Measurements from ENCODE around the gene KRT78.
"Not testable (repeated sequence)": the region's sequence is repeated elsewhere in the genome, so short reads cannot be mapped to it uniquely, and the experiment has no call there.

KRT78 gene

GRCh38 chr12:52802442-52802841, 46.4 kb downstream of the KRT78 start:
- H3K4me3 Mint-ChIP-seq: no peak overlapping the region
- H3K4me1 Mint-ChIP-seq: no peaks in the 10 kb centered on the region
- no peaks in the 10 kb centered on the region for H3K9me3 Mint-ChIP-seq
- H3K27me3 Mint-ChIP-seq: no peaks in the 10 kb centered on the region
- no peaks in the 10 kb centered on the region for H3K36me3 Mint-ChIP-seq
- H3K27ac Mint-ChIP-seq: no peak overlapping the region

GRCh38 chr12:52801773-52802172, 47.0 kb downstream of the KRT78 start:
- Mint-ChIP-seq H3K27ac (no peak overlapping the region), H3K27me3 (no peaks in the 10 kb centered on the region), H3K9me3 (no peaks in the 10 kb centered on the region), H3K4me1 (no peaks in the 10 kb centered on the region), H3K4me3 (no peak overlapping the region), H3K36me3 (no peaks in the 10 kb centered on the region)

GRCh38 chr12:52800259-52800917, 48.4 kb downstream of the KRT78 start:
- Mint-ChIP-seq H3K4me1 (no peaks in the 10 kb centered on the region), H3K36me3 (no peaks in the 10 kb centered on the region), H3K4me3 (no peak overlapping the region), H3K9me3 (no peaks in the 10 kb centered on the region), H3K27ac (no peak overlapping the region), H3K27me3 (no peaks in the 10 kb centered on the region)

GRCh38 chr12:52799505-52800211, 49.1 kb downstream of the KRT78 start:
- Mint-ChIP-seq H3K36me3 (no peaks in the 10 kb centered on the region), H3K27me3 (no peaks in the 10 kb centered on the region), H3K4me3 (no peak overlapping the region), H3K4me1 (peaks cover under 1% of the 10 kb centered on the region), H3K27ac (peak overlapping the region; percentile 15), H3K9me3 (no peaks in the 10 kb centered on the region)

GRCh38 chr12:52798671-52799504, 49.9 kb downstream of the KRT78 start:
- Mint-ChIP-seq H3K27me3 (no peaks in the 10 kb centered on the region), H3K36me3 (no peaks in the 10 kb centered on the region), H3K4me1 (peaks cover 8% of the 10 kb centered on the region), H3K27ac (no peak overlapping the region), H3K4me3 (no peak overlapping the region), H3K9me3 (no peaks in the 10 kb centered on the region)

GRCh38 chr12:52798003-52798670, 50.7 kb downstream of the KRT78 start:
- Mint-ChIP-seq H3K4me1 (peaks cover 8% of the 10 kb centered on the region), H3K27me3 (no peaks in the 10 kb centered on the region)

GRCh38 chr12:52797529-52797894, 51.3 kb downstream of the KRT78 start:
- Mint-ChIP-seq H3K36me3 (no peaks in the 10 kb centered on the region), H3K4me1 (peaks cover 11% of the 10 kb centered on the region), H3K27ac (no peak overlapping the region), H3K27me3 (no peaks in the 10 kb centered on the region), H3K9me3 (no peaks in the 10 kb centered on the region), H3K4me3 (no peak overlapping the region)

More at GRCh38 chr12:52798003-52798670, 50.7 kb downstream of the KRT78 start:
- no peak overlapping the region for H3K4me3 Mint-ChIP-seq
- H3K9me3 Mint-ChIP-seq: no peaks in the 10 kb centered on the region
- no peak overlapping the region for H3K27ac Mint-ChIP-seq
- H3K36me3 Mint-ChIP-seq: no peaks in the 10 kb centered on the region

- no peaks in the 10 kb centered on the region for H3K9me3 Mint-ChIP-seq
- no peak overlapping the region for H3K27ac Mint-ChIP-seq
Observed at GRCh38 chr12:52796839-52797528, 51.8 kb downstream of the KRT78 start.

GRCh38 chr12:52796429-52796794, 52.4 kb downstream of the KRT78 start:
- no peak overlapping the region for H3K4me3 Mint-ChIP-seq
- peaks cover 2% of the 10 kb centered on the region for H3K36me3 Mint-ChIP-seq
- no peak overlapping the region for H3K27ac Mint-ChIP-seq
- H3K27me3 Mint-ChIP-seq: no peaks in the 10 kb centered on the region
- H3K9me3 Mint-ChIP-seq: no peaks in the 10 kb centered on the region
- H3K4me1 Mint-ChIP-seq: peaks cover 17% of the 10 kb centered on the region

More at GRCh38 chr12:52796839-52797528, 51.8 kb downstream of the KRT78 start:
- Mint-ChIP-seq H3K4me1 (peaks cover 13% of the 10 kb centered on the region), H3K4me3 (no peak overlapping the region), H3K27me3 (no peaks in the 10 kb centered on the region), H3K36me3 (no peaks in the 10 kb centered on the region)

GRCh38 chr12:52795694-52796428, 52.9 kb downstream of the KRT78 start, which contains the start of gene KRT3:
Gene KRT3, minus strand, starts transcription at chr12:52796117. Its CDS starts 75 bp downstream, at chr12:52796042.
- peaks cover 17% of the 10 kb centered on the region for H3K4me1 Mint-ChIP-seq
- no peaks in the 10 kb centered on the region for H3K9me3 Mint-ChIP-seq
- H3K27me3 Mint-ChIP-seq: no peaks in the 10 kb centered on the region
- H3K36me3 Mint-ChIP-seq: peaks cover 2% of the 10 kb centered on the region
- no peak within 1 kb of the TSS for H3K27ac Mint-ChIP-seq
- no peak within 1 kb of the TSS for H3K4me3 Mint-ChIP-seq

- H3K27me3 Mint-ChIP-seq, H3K36me3 Mint-ChIP-seq, H3K9me3 Mint-ChIP-seq, H3K4me3 Mint-ChIP-seq, H3K27ac Mint-ChIP-seq: not testable (repeated sequence)
- peaks cover 22% of the 10 kb centered on the region for H3K4me1 Mint-ChIP-seq
Observed at GRCh38 chr12:52795332-52795674, 53.5 kb downstream of the KRT78 start.

- H3K4me3 Mint-ChIP-seq: no peak overlapping the region
- peak overlapping the region; percentile 36 for H3K27ac Mint-ChIP-seq
- peaks cover 3% of the 10 kb centered on the region for H3K36me3 Mint-ChIP-seq
- no peaks in the 10 kb centered on the region for H3K9me3 Mint-ChIP-seq
- H3K27me3 Mint-ChIP-seq: peaks cover 4% of the 10 kb centered on the region
- peaks cover 24% of the 10 kb centered on the region for H3K4me1 Mint-ChIP-seq
Observed at GRCh38 chr12:52794479-52795331, 54.1 kb downstream of the KRT78 start.

GRCh38 chr12:52792185-52793029, 56.4 kb downstream of the KRT78 start:
- Mint-ChIP-seq H3K27me3 (peaks cover 15% of the 10 kb centered on the region), H3K9me3 (no peaks in the 10 kb centered on the region), H3K27ac (no peak overlapping the region), H3K4me1 (peaks cover 32% of the 10 kb centered on the region), H3K4me3 (no peak overlapping the region), H3K36me3 (peaks cover 3% of the 10 kb centered on the region)
